ENCODE data around the gene MLF2.
"Not testable (repeated sequence)": the region's sequence is repeated elsewhere in the genome, so short reads cannot be mapped to it uniquely, and the experiment has no call there.

The MLF2 gene

DNA sequence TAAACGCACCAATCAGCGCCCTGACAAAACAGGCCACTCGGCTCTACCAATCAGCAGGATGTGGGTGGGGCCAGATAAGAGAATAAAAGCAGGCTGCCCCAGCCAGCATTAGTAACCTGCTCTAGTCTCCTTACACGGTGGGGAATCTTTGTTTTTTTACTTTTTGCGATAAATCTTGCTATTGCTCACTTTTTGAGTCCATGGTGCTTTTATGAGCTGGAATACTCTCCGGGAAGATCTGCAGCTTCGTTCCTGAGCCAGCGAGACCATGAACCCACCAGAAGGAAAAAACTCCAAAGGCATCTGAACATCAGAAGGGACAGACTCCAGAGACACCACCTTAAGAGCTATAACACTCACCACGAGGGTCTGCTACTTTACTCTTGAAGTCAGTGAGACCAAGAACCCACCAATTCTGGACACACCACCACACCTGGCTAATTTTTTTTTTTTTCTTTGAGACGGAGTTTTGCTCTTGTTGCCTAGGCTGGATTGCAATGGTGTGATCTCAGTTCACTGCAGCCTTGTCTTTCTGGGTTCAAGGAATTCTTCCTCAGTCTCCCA lies 36.0 kb downstream of the MLF2 start:
- Mint-ChIP-seq H3K4me3 (no peak overlapping the region), H3K27ac (no peak overlapping the region), H3K36me3 (no peaks in the 10 kb centered on the region), H3K9me3 (no peaks in the 10 kb centered on the region), H3K27me3 (peaks cover 7% of the 10 kb centered on the region in 2 donors), H3K4me1 (no peaks in the 10 kb centered on the region)
- ATAC-seq (replicated peaks) (no peak), DNase-seq (no peak)

DNA sequence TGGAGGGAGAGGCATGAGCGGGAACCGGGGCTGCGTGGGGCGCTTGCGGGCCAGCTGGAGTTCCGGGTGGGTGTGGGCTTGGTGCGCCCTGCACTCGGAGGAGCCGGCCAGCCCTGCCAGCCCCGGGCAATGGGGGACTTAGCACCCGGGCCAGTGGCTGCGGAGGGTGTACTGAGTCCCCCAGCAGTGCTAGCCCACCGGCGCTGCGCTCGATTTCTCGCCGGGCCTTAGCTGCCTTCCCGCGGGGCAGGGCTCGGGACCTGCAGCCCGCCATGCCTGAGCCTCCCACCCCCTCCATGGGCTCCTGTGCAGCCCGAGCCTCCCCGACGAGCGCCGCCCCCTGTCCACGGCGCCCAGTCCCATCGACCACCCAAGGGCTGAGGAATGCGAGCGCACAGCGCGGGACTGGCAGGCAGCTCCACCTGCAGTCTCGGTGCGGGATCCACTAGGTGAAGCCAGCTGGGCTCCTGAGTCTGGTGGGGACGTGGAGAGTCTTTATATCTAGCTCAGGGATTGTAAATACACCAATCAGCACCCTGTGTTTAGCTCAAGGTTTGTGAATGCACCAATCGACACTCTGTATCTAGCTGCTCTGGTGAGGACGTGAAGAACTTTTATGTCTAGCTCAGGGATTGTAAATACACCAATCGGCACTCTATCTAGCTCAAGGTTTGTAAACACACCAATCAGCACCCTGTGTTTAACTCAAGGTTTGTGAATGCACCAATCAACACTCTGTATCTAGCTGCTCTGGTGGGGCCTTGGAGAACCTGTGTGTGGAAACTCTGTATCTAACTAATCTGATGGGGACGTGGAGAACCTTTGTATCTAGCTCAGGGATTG lies 36.7 kb downstream of the MLF2 start:
- H3K4me3 Mint-ChIP-seq; H3K27ac Mint-ChIP-seq; H3K36me3 Mint-ChIP-seq; H3K4me1 Mint-ChIP-seq; H3K9me3 Mint-ChIP-seq; DNase-seq; ATAC-seq (replicated peaks); H3K27me3 Mint-ChIP-seq: not testable (repeated sequence)

DNA sequence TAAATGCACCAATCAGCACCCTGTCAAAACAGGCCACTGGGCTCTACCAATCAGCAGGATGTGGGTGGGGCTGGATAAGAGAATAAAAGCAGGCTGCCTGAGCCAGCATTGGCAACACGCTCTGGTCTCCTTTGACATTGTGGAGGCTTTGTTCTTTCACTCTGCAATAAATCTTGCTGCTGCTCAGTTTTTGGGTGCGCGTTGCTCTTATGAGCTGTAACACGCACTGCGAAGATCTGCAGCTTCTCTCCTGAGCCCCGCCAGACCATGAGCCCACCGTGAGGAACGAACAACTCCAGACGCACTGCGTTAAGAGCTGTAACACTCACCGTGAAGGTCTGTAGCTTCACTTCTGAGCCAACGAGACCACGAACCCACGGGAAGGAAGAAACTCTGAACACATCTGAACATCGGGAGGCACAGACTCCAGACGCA lies 44.0 kb downstream of the MLF2 start:
- peaks cover 28 to 35% of the 10 kb centered on the region in 2 donors for H3K27me3 Mint-ChIP-seq
- no peaks in the 10 kb centered on the region for H3K36me3 Mint-ChIP-seq
- no peaks in the 10 kb centered on the region for H3K9me3 Mint-ChIP-seq
- DNase-seq, result no peak
- ATAC-seq (replicated peaks), result no peak
- no peak overlapping the region for H3K4me3 Mint-ChIP-seq
- H3K4me1 Mint-ChIP-seq, result peaks cover 3 to 7% of the 10 kb centered on the region in 2 donors
- no peak overlapping the region for H3K27ac Mint-ChIP-seq

DNA sequence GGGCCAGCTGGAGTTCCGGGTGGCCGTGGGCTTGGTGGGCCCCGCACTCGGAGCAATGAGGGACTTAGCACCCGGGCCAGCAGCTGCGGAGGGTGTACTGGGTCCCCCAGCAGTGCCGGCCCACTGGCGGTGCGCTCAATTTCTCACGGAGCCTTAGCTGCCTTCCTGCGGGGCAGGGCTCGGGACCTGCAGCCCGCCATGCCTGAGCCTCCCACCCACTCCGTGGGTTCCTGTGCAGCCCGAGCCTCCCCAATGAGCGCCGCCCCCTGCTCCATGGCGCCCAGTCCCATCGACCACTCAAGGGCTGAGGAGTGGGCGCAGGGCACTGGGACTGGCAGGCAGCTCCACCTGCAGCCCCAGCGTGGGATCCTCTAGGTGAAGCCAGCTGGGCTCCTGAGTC lies 44.6 kb downstream of the MLF2 start:
- not testable (repeated sequence) for ATAC-seq (replicated peaks); H3K4me1 Mint-ChIP-seq; DNase-seq; H3K4me3 Mint-ChIP-seq; H3K9me3 Mint-ChIP-seq; H3K36me3 Mint-ChIP-seq; H3K27ac Mint-ChIP-seq
- peaks cover 34 to 41% of the 10 kb centered on the region in 2 donors for H3K27me3 Mint-ChIP-seq

DNA sequence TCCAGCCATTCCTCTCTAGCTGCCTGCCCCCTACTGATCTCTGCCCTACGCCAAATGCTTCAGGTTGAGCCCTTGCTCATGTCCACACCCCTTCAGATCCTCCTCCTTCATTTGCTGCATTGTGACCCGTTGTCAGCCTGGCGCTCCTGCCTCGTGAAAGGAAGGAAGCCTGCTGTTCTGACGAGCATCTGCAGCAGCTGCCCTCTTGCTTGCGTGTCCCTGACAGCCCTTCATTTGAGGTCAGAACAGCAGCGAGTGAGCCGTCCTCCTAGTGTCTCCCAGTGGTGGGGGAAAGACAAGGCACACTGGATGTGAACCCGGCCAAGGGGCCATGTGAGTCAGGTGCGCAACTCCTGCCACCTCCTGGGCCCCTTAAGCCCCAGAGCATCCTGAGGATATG lies 49.3 kb downstream of the MLF2 start:
- no peaks in the 10 kb centered on the region for H3K36me3 Mint-ChIP-seq
- ATAC-seq (replicated peaks) (peak in 1 of 2 donors; percentile 16), DNase-seq (no peak)
- H3K4me3 Mint-ChIP-seq, result no peak overlapping the region
- peaks cover 52 to 62% of the 10 kb centered on the region in 2 donors for H3K27me3 Mint-ChIP-seq
- peaks cover 0 to 1% of the 10 kb centered on the region in 2 donors for H3K9me3 Mint-ChIP-seq
- H3K4me1 Mint-ChIP-seq, result peaks cover 20 to 21% of the 10 kb centered on the region in 2 donors
- H3K27ac Mint-ChIP-seq, result no peak overlapping the region

DNA sequence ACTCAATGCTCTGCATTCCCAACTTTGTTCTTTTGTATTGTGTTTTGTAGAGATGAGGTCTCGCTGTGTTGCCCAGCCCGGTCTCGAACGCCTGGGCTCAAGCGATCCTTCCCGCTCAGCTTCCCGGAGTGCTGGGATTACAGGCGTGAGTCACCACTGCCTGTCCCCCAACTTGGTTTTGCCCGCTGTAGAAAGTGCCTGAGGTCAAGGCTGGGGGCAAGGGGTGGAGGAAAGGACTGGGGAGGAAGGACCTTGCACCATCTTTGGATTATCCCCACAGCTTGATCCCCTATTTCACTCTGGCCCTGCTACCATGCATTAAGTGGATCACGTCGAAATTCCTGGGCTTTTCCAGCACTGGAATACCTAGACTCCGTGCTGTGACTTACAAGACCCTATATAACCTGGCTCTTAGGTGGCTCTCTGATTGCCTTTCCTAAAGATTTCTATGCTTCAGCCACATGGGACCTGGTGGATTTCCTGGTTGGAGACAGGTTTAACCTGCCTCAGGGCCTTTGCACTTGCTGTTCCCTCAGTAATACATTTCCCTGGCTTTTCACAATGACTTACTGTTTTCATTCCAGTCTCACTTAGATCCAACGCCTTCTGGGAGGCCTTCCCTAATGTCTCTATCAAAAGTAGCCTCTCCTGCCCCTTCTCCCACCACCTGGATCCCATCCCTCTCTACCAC lies 51.7 kb downstream of the MLF2 start:
- H3K4me3 Mint-ChIP-seq, result peak overlapping the region; percentile 79 to 80

DNA sequence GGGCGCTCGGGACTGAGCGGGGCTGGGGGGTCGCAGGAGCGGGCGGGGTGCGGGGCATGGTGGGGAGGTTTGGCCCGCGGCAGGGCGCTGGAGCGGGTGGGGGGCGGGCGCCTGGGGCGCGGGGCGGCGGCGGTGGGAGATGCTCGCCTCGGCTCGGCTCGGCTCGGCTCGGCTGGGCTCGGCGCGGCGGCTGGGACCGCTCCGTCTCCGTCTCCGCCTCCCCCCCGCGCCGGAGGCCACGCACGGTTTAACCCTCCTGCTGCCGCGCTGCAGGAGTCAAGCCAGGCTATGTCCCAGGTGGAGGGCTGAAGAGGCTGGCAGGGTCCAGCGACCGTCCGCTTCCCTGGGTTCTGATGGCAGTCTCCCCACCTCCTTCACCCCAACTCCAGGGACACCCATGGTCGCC lies 52.3 kb downstream of the MLF2 start, which contains the start of gene PIANP:
TSS of gene PIANP (minus strand) at position 170 of the 406 bp plus-strand sequence. CDS start 2,754 bp downstream, outside the sequence.
- peak within 1 kb of the TSS; percentile 80 to 85 for H3K4me3 Mint-ChIP-seq
- H3K36me3 Mint-ChIP-seq, result peaks cover 0 to 1% of the 10 kb centered on the region in 2 donors
- peak in 1 of 2 donors; percentile 15 for ATAC-seq (replicated peaks)
- peaks cover 45 to 51% of the 10 kb centered on the region in 2 donors for H3K4me1 Mint-ChIP-seq
- peaks cover 0 to 1% of the 10 kb centered on the region in 2 donors for H3K9me3 Mint-ChIP-seq
- no peak for DNase-seq
- H3K27ac Mint-ChIP-seq, result peak within 1 kb of the TSS; percentile 62
- H3K27me3 Mint-ChIP-seq, result peaks cover 45 to 56% of the 10 kb centered on the region in 2 donors

More for the DNA sequence above, 51.7 kb downstream of the MLF2 start:
- Mint-ChIP-seq H3K4me1 (peaks cover 39 to 45% of the 10 kb centered on the region in 2 donors), H3K27ac (peak overlapping the region; percentile 26), H3K27me3 (peaks cover 45 to 56% of the 10 kb centered on the region in 2 donors), H3K9me3 (peaks cover 0 to 1% of the 10 kb centered on the region in 2 donors), H3K36me3 (peaks cover 0 to 1% of the 10 kb centered on the region in 2 donors)
- ATAC-seq (replicated peaks) (no peak), DNase-seq (no peak)

DNA sequence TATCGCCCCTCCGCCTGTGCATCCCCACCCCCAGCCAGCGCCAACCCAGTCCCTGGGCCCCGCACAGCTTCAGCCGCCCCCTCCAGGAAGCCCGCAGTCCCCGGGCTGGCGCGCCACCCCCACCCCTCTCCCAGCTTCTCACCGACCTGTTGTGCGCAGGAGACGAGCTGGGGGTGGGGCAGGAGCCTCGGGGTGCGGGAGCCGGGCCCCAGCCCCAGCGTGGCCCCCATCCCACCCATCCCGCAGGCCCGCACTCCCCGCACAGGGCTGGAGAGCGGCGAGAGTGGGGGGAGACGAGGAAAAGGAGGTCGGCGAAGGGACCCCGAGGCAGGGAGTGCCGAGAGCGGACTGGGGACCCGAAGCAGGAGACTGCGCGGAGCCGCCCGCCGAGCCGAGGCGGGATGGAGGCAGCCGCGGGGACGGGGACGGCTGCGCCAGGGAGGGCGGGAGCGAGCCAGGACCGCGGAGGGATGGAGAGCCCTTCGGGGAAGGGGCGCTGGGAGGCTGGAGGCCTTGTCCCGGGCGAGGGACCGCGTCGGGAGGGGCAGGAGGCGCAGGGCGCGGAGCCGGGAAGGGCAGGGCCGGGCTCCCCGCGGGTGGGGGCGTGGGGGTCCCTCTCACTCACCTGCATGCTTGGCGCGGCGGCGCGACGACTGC lies 52.8 kb downstream of the MLF2 start:
- Mint-ChIP-seq H3K27me3 (peaks cover 41 to 51% of the 10 kb centered on the region in 2 donors), H3K4me1 (peaks cover 47 to 56% of the 10 kb centered on the region in 2 donors), H3K4me3 (peak overlapping the region; percentile 78 to 85), H3K9me3 (peaks cover 0 to 1% of the 10 kb centered on the region in 2 donors), H3K27ac (no peak overlapping the region), H3K36me3 (peaks cover 0 to 3% of the 10 kb centered on the region in 2 donors)
- DNase-seq (no peak), ATAC-seq (replicated peaks) (no peak)

DNA sequence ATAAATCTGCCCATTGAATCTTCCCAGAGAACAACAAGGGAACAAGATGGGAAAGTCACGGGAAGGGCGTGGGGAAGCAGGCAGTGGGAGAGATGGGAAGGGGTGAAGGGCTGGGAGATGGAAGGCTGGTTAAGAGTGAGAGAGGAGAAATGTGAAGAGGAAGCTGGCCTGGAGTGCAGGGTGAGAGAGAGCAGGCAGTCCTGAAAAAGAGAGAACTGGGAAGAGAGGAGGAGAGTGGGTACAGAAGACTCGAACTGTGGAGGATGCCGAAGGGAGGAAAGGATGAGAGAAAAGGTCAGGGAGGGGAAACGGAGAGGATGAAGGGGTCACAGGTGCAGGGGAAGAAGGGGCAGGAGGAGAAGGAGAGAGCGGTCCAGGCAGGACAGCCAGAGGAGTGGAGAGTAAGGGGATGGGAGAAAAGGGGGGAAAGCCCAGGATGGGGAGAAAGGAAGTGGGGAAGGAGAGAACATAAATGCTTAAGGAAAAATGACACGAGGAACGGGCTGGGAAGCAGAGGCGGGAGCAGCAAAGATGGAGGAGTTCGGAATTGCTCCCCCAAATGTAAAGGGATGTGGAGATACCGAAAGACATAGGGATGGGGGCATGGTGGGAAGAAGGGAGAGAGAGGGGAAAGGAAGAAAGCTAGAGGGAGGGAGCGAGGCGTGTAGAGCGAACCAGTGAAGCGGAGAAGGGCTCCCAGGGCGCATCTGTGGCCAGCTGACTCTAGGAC lies 53.5 kb downstream of the MLF2 start:
- DNase-seq, result no peak
- peaks cover 54 to 63% of the 10 kb centered on the region in 2 donors for H3K4me1 Mint-ChIP-seq
- ATAC-seq (replicated peaks), result no peak
- peaks cover 3% of the 10 kb centered on the region in 2 donors for H3K36me3 Mint-ChIP-seq
- peak overlapping the region; percentile 62 for H3K27ac Mint-ChIP-seq
- peaks cover 0 to 1% of the 10 kb centered on the region in 2 donors for H3K9me3 Mint-ChIP-seq
- peaks cover 37 to 44% of the 10 kb centered on the region in 2 donors for H3K27me3 Mint-ChIP-seq
- H3K4me3 Mint-ChIP-seq, result peak overlapping the region; percentile 78 to 85

DNA sequence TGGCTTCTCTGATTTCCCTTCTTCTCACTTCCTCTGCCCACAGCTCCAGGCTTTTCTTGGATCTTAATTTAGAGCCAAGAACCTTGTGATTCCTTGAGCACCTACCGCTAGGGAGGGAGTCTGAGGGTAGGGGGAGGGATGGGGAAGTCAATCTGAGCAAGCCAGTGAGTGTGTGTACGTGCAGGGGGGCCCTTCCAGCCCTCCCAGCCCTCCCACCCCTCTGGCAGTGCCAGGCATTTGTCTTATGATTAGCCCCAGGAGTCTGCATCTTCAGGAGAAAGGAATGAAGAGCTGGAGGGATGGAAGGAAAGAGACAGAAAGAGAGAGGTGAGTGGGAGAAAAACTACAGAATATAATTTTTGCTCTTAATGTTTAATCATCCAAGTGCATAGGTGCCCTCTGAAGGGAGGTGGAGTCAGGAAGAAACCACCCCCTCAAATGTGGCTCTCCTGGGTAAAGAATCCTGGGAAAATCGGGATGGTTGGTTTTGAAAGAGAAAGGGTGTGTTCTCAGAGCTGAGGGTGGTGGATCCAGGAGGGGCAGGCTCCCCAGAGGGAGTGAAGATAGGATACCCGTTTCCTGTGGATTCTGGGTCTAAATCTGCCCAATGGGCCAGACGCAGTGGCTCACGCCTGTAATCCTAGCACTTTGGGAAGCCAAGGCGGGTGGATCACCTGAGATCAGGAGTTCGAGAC lies 54.4 kb downstream of the MLF2 start:
- no peak for DNase-seq
- peaks cover 0 to 1% of the 10 kb centered on the region in 2 donors for H3K9me3 Mint-ChIP-seq
- H3K36me3 Mint-ChIP-seq, result peaks cover 3 to 13% of the 10 kb centered on the region in 2 donors
- ATAC-seq (replicated peaks), result no peak
- H3K4me1 Mint-ChIP-seq, result peaks cover 60 to 66% of the 10 kb centered on the region in 2 donors
- H3K27ac Mint-ChIP-seq, result peak overlapping the region; percentile 72
- peaks cover 28 to 36% of the 10 kb centered on the region in 2 donors for H3K27me3 Mint-ChIP-seq
- H3K4me3 Mint-ChIP-seq, result peak overlapping the region; percentile 7 to 40

Measured in stimulated activated naive B cell treated with anti-CD40 and anti-IgM and Interleukin-4, amounts not matched to agents 10 μg/mL and 1 μg/mL and 100 μg/mL, for 72 hours (primary cell).